Naive thymus-derived CD8-positive, alpha-beta T cell (primary cell): ENCODE measurements around the gene TSC22D1. TPM values are rescaled to one million over a fixed set of nuclear protein-coding genes. Genes with fewer than 3 reads are reported as not detected.

Source experiments
- ATAC-seq, 2 donors: fragments of 150-1000 bp; cut with Tn5 transposase in 1 of 2; sonication (Bioruptor Pico), chemical (Tn5 transposase) in 1 of 2; 1 replicate in 1 of 2; 2 replicates in 1 of 2; pipeline ENCODE4 v1.10.0; 2021; ENCODE audit warnings: mild to moderate bottlenecking in 2 of 2, moderate library complexity in 2 of 2
- POLR2A ChIA-PET: fragments of 350-600 bp; sonication (Branson Sonifier 250); formaldehyde crosslinking; loops from one replicate; lab custom pipeline; 2021; ENCODE audit warnings: antibody characterized with exemption; lab: Charles Lee
- DNase-seq, 10 donors: peaks; one replicate each; pipeline versions ENCODE4 v3.0.0 to v3.0.0-alpha.2; 2020 to 2022
- H3K27ac Mint-ChIP-seq, 10 donors: one replicate each; pipeline ENCODE4 v1.8.0; 2020 to 2022; ENCODE audit warnings: mild to moderate bottlenecking in 10 of 10, mixed read lengths in 10 of 10, moderate library complexity in 4 of 10, inconsistent platforms in 1 of 10
- H3K27me3 Mint-ChIP-seq, 5 donors: one replicate each; pipeline ENCODE4 v1.8.0; 2021 to 2022; ENCODE audit warnings: mixed read lengths in 5 of 5
- H3K36me3 Mint-ChIP-seq, 3 donors: one replicate each; pipeline ENCODE4 v1.8.0; 2020 to 2022; ENCODE audit warnings: mixed read lengths in 3 of 3, mild to moderate bottlenecking in 2 of 3, inconsistent platforms in 1 of 3
- H3K4me1 Mint-ChIP-seq, 4 donors: one replicate each; pipeline ENCODE4 v1.8.0; 2021 to 2022; ENCODE audit warnings: mixed read lengths in 4 of 4
- H3K4me3 Mint-ChIP-seq, 10 donors: one replicate each; pipeline ENCODE4 v1.8.0; 2020 to 2022; ENCODE audit warnings: mild to moderate bottlenecking in 10 of 10, mixed read lengths in 10 of 10, moderate library complexity in 6 of 10, inconsistent platforms in 1 of 10
- H3K9me3 Mint-ChIP-seq, 9 donors: one replicate each; pipeline ENCODE4 v1.8.0; 2020 to 2022; ENCODE audit warnings: mixed read lengths in 9 of 9, mild to moderate bottlenecking in 3 of 9, inconsistent platforms in 1 of 9, moderate library complexity in 1 of 9
- polyA plus RNA-seq, 3 donors: library from polyadenylated mRNA; unstranded; fragments of 300-500 nt; fragmentation: Illumina TruSeq; gene quantifications; one replicate each; pipeline ENCODE4 v1.2.3, GENCODE V29; 2021
- total RNA-seq, 8 experiments: library from RNA in 2 of 8; stranded (reverse) in 2 of 8; gene quantifications; one replicate each; pipeline ENCODE4 v1.2.3 and lab custom pipeline; 2021 to 2026

TSC22D1 gene
- total and polyA plus RNA-seq, 5 experiments from 2014 or later: 4.1 to 37.7 (median 9.5) TPM

DNA sequence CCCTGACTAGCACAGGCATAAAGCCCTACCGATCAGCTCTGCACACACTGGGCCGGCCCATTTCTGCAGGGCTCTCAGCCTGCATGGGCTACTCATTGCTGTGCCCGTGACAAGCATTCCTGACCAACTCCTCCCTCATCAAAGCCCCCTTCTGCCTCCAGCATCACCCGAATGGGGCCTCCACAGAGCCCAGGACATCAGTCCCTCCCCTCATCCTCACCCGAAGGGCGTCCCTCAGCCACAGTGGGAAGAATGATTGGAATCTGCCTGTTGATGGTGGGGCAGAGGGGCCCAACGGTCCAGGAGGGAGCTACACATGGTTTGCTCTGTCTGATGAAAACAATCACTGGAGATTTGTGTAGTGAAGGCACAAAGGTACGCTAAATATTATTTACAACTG lies 158.7 kb downstream of the TSC22D1 start:
- Mint-ChIP-seq H3K4me1 (peaks cover 0 to 6% (median 3%) of the 10 kb centered on the region in 4 donors), H3K27ac (no peak overlapping the region), H3K4me3 (no peak overlapping the region), H3K9me3 (no peaks in the 10 kb centered on the region), H3K36me3 (no peaks in the 10 kb centered on the region), H3K27me3 (peaks cover 3 to 15% (median 4%) of the 10 kb centered on the region in 5 donors)
- POLR2A ChIA-PET: no interaction called here
- ATAC-seq: no peak
- no peak for DNase-seq

GRCh38 chr13:44416744-44417143 lies 159.4 kb downstream of the TSC22D1 start:
- no peaks in the 10 kb centered on the region for H3K36me3 Mint-ChIP-seq
- no peak for ATAC-seq
- POLR2A ChIA-PET: no interaction called here
- H3K9me3 Mint-ChIP-seq: no peaks in the 10 kb centered on the region
- peaks cover 3 to 13% (median 7%) of the 10 kb centered on the region in 4 donors for H3K4me1 Mint-ChIP-seq
- no peak for DNase-seq
- no peak overlapping the region for H3K4me3 Mint-ChIP-seq
- H3K27me3 Mint-ChIP-seq: peaks cover 0 to 8% (median 1%) of the 10 kb centered on the region in 5 donors
- H3K27ac Mint-ChIP-seq: no peak overlapping the region

GRCh38 chr13:44416301-44416700 lies 159.8 kb downstream of the TSC22D1 start:
- POLR2A ChIA-PET: interaction anchor here (0.6 kb wide), 1 partner anchor 36 kb away, joined by 5 read pairs; no protein-coding TSS in a partner anchor
- Mint-ChIP-seq H3K27ac (peak overlapping the region in 2 of 10 donors; percentile 12 to 45), H3K36me3 (no peaks in the 10 kb centered on the region), H3K4me3 (peak overlapping the region in 1 of 10 donors; percentile 74), H3K9me3 (no peaks in the 10 kb centered on the region), H3K27me3 (peaks cover 0 to 6% (median 0%) of the 10 kb centered on the region in 5 donors), H3K4me1 (peaks cover 3 to 14% (median 7%) of the 10 kb centered on the region in 4 donors)
- no peak for DNase-seq
- no peak for ATAC-seq

DNA sequence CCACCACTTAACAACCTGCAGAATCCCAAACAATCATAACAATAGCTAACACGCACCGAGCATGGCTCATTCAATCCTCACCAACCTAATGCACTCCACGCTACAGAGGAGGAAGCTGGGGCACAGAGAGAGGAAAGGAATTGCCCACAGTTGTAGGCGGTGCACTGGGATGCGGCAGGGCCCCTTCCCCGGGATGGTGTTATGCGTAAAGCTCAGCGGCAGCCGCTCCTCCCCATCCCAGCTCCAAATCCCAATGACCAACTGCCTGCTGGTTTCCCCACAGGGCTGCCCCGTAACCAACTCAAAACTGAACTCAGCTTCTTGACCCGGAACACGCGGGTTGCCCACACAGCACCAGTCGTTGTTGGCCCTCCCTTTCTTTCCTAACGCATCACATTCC lies 160.3 kb downstream of the TSC22D1 start:
- POLR2A ChIA-PET: interaction anchor here (0.6 kb wide), 1 partner anchor 35 kb away, joined by 5 read pairs; no protein-coding TSS in a partner anchor
- Mint-ChIP-seq H3K4me1 (peaks cover 3 to 14% (median 7%) of the 10 kb centered on the region in 4 donors), H3K27ac (peak overlapping the region in 2 of 10 donors; percentile 12 to 45), H3K4me3 (peak overlapping the region in 2 of 10 donors; percentile 8 to 74), H3K36me3 (no peaks in the 10 kb centered on the region), H3K9me3 (no peaks in the 10 kb centered on the region), H3K27me3 (peaks cover 0 to 3% (median 0%) of the 10 kb centered on the region in 5 donors)
- ATAC-seq (no peak), DNase-seq (no peak)

GRCh38 chr13:44414716-44415115 lies 161.4 kb downstream of the TSC22D1 start:
- peaks cover 0 to 3% (median 0%) of the 10 kb centered on the region in 5 donors for H3K27me3 Mint-ChIP-seq
- H3K9me3 Mint-ChIP-seq: no peaks in the 10 kb centered on the region
- no peaks in the 10 kb centered on the region for H3K36me3 Mint-ChIP-seq
- peaks cover 3 to 14% (median 9%) of the 10 kb centered on the region in 4 donors for H3K4me1 Mint-ChIP-seq
- POLR2A ChIA-PET: no interaction called here
- peak overlapping the region in 1 of 10 donors; percentile 79 for H3K27ac Mint-ChIP-seq
- DNase-seq (no peak), ATAC-seq (peak in 1 of 2 donors; percentile 28)
- peak overlapping the region in 2 of 10 donors; percentile 69 to 78 for H3K4me3 Mint-ChIP-seq

GRCh38 chr13:44413095-44413494 lies 163.0 kb downstream of the TSC22D1 start:
- Mint-ChIP-seq H3K4me3 (no peak overlapping the region), H3K4me1 (peaks cover under 1 to 14% (median 9%) of the 10 kb centered on the region in 4 donors), H3K36me3 (no peaks in the 10 kb centered on the region), H3K27ac (no peak overlapping the region), H3K9me3 (no peaks in the 10 kb centered on the region), H3K27me3 (peaks cover 0 to 3% (median 0%) of the 10 kb centered on the region in 5 donors)
- POLR2A ChIA-PET: no interaction called here
- no peak for DNase-seq
- ATAC-seq: no peak

DNA sequence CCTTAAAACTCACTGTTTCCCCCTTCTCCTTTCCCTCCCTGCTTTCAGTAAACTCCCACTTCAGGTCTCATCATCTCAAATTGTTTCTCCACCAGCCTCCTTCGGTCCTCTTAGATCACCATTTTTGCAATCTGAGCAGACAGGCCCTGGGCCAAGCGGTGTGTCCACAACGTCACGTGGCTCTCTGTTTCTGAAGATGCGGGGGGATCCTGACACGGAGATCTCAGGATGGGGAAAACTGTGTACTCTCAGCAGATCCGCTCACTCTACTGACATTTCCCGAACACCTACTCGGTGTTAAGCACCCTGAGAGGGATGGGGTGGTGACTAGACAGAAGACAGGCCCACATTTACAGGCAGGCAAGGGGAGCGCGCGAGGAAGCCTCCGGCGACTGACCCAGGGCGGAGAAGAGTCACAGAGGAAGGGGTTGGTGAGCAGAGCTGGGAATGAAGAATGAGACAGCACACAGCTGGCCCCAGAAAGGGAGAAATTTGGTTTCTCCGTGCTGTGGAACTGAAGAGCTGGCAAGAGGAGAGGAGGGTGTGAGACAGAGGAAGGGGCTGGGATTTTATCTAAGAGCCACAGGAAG lies 163.7 kb downstream of the TSC22D1 start:
- peaks cover 0 to 3% (median 0%) of the 10 kb centered on the region in 5 donors for H3K27me3 Mint-ChIP-seq
- ATAC-seq (no peak), DNase-seq (no peak)
- no peaks in the 10 kb centered on the region for H3K36me3 Mint-ChIP-seq
- H3K9me3 Mint-ChIP-seq: no peaks in the 10 kb centered on the region
- no peak overlapping the region for H3K4me3 Mint-ChIP-seq
- H3K27ac Mint-ChIP-seq: peak overlapping the region in 2 of 10 donors; percentile 18 to 78
- H3K4me1 Mint-ChIP-seq: peaks cover 0 to 14% (median 9%) of the 10 kb centered on the region in 4 donors
- POLR2A ChIA-PET: interaction anchor here (0.8 kb wide), 1 partner anchor 16 kb away, joined by 3 read pairs; no protein-coding TSS in a partner anchor

DNA sequence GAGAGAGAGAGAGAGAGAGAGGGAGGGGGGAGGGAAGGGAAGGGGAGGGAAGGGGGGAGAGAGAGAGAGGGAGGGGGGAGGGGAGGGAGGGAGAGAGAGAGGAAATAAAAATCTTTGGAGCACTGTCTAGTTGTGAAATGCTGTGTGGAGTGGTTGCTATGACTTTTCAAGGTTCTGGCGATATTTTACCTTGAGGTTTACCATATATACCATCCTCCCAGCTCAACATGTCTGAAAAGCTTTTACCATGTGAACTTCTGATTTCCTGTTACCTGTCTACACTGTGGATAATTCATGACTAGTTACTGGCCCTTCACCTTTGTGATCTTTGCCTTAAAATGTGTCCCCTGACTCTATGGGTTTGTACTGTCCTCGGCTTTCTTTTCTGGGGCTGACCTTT lies 164.3 kb downstream of the TSC22D1 start:
- no peak overlapping the region for H3K4me3 Mint-ChIP-seq
- H3K9me3 Mint-ChIP-seq: no peaks in the 10 kb centered on the region
- peaks cover 0 to 3% (median 2%) of the 10 kb centered on the region in 5 donors for H3K27me3 Mint-ChIP-seq
- no peaks in the 10 kb centered on the region for H3K36me3 Mint-ChIP-seq
- DNase-seq: no peak
- peak overlapping the region in 2 of 10 donors; percentile 56 to 78 for H3K27ac Mint-ChIP-seq
- no peak for ATAC-seq
- POLR2A ChIA-PET: no interaction called here
- peaks cover 0 to 14% (median 9%) of the 10 kb centered on the region in 4 donors for H3K4me1 Mint-ChIP-seq

DNA sequence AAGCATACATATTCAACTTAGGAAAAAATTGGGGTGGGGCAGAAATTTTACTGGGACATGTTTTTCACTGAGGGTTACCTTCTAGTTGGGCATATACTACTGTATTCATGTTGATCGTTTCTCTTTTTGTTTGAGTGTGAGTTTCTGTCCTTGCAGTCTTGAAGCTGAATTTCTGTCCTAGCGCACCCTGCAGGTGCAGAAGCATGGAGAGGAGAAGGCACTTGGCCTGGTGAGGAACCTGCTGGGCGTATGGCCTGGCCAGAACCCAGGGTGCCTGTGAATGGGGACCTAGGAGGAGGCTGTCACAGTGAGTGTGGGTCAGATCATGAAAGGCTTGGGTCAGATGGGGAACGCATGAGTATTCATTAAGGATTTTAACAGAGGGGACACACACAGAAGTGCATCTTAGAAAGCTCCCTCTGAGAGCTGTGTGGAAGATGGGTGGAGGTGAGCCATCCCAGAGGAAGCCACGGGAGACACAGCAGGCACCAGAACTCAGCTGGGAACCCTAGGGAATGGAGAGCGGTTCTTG lies 165.7 kb downstream of the TSC22D1 start:
- DNase-seq (no peak), ATAC-seq (no peak)
- H3K27ac Mint-ChIP-seq: no peak overlapping the region
- POLR2A ChIA-PET: no interaction called here
- H3K9me3 Mint-ChIP-seq: no peaks in the 10 kb centered on the region
- H3K4me1 Mint-ChIP-seq: peaks cover 0 to 14% (median 9%) of the 10 kb centered on the region in 4 donors
- H3K36me3 Mint-ChIP-seq: no peaks in the 10 kb centered on the region
- peaks cover 2 to 7% (median 3%) of the 10 kb centered on the region in 5 donors for H3K27me3 Mint-ChIP-seq
- no peak overlapping the region for H3K4me3 Mint-ChIP-seq

GRCh38 chr13:44409595-44409994 lies 166.5 kb downstream of the TSC22D1 start:
- POLR2A ChIA-PET: no interaction called here
- Mint-ChIP-seq H3K4me3 (no peak overlapping the region), H3K4me1 (peaks cover 0 to 14% (median 9%) of the 10 kb centered on the region in 4 donors), H3K9me3 (no peaks in the 10 kb centered on the region), H3K36me3 (no peaks in the 10 kb centered on the region), H3K27me3 (peaks cover 2 to 8% (median 4%) of the 10 kb centered on the region in 5 donors), H3K27ac (no peak overlapping the region)
- no peak for ATAC-seq
- no peak for DNase-seq

DNA sequence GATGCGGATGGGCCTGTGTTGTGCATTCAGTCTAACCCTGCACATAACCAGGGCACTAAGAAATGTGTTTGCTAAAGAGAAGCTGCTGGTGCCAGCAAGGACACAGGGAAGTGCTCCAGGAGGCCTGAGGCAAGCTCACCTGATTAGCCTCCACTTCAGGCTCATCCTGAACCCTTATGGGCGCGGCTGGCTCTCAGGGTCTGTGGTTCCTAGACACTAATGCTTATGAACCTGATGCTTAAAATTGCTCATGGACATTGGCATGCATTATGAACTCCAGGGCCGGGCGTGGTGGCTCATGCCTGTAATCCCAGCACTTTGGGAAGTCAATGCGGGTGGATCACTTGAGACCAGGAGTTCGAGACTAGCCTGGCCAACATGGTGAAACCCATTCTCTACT lies 168.2 kb downstream of the TSC22D1 start:
- DNase-seq (no peak), ATAC-seq (no peak)
- H3K27ac Mint-ChIP-seq: no peak overlapping the region
- H3K27me3 Mint-ChIP-seq: peaks cover 3 to 17% (median 6%) of the 10 kb centered on the region in 5 donors
- H3K4me3 Mint-ChIP-seq: no peak overlapping the region
- H3K4me1 Mint-ChIP-seq: peaks cover 0 to 12% (median 9%) of the 10 kb centered on the region in 4 donors
- H3K9me3 Mint-ChIP-seq: no peaks in the 10 kb centered on the region
- POLR2A ChIA-PET: no interaction called here
- H3K36me3 Mint-ChIP-seq: no peaks in the 10 kb centered on the region

DNA sequence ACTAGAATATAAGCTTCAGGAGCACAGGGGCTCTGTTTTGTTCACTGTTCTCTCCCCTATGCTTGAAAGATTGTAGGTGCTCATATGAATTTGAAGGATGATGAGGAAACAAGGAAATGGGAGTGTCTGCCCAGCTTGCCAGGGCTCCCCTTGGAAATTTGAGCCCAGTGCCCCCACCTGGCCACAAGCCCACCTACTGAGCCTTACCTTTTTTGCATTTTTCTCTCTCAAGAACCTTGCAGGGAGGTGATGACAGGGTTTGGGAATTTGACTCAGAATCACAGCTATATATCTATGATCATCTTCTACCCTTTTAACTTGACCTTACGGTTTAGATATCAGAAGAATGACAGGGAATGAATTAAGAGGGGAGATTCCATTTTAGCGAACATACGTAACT lies 168.8 kb downstream of the TSC22D1 start:
- DNase-seq (no peak), ATAC-seq (no peak)
- H3K9me3 Mint-ChIP-seq: no peaks in the 10 kb centered on the region
- H3K36me3 Mint-ChIP-seq: no peaks in the 10 kb centered on the region
- no peak overlapping the region for H3K27ac Mint-ChIP-seq
- no peak overlapping the region for H3K4me3 Mint-ChIP-seq
- H3K4me1 Mint-ChIP-seq: peaks cover 0 to 8% (median 7%) of the 10 kb centered on the region in 4 donors
- POLR2A ChIA-PET: no interaction called here
- peaks cover 3 to 17% (median 6%) of the 10 kb centered on the region in 5 donors for H3K27me3 Mint-ChIP-seq

DNA sequence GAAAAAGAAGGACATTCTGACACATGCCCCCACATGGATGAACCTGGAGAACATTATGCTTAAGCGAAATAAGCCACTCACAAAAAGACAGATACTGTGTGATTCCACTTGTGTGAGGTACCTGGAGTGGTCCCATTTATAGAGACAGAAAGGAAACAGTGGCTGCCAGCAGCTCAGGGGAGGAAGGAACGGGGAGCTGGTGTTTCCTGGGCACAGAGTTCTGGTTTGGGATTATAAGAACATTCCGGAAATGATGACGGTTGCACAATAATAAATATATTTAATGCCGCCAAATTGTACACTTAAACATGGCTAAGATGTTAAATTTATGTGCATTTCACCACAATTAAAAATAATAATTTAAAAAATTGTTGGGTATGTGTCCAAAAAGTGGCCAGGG lies 169.5 kb downstream of the TSC22D1 start:
- H3K27ac Mint-ChIP-seq: no peak overlapping the region
- H3K27me3 Mint-ChIP-seq: peaks cover 3 to 17% (median 6%) of the 10 kb centered on the region in 5 donors
- H3K9me3 Mint-ChIP-seq: no peaks in the 10 kb centered on the region
- no peak for DNase-seq
- H3K4me1 Mint-ChIP-seq: peaks cover 0 to 4% (median under 1%) of the 10 kb centered on the region in 4 donors
- no peak overlapping the region for H3K4me3 Mint-ChIP-seq
- POLR2A ChIA-PET: no interaction called here
- H3K36me3 Mint-ChIP-seq: no peaks in the 10 kb centered on the region
- ATAC-seq: no peak
